Panc1 (cell line): ENCODE results near the gene ABCC4. TPM values are rescaled to one million over a fixed set of nuclear protein-coding genes. Genes with fewer than 3 reads are reported as not detected.

Source experiments
- ATAC-seq: fragments of 200-7000 bp; cut with Tn5 transposase; 2 replicates; pipeline ENCODE4 v1.9.1; 2020; ENCODE audit warnings: mild to moderate bottlenecking, moderate library complexity
- BruUV-seq: library from RNA; stranded (reverse); fragments of 400-500 nt; replicated peaks from 2 replicates; lab custom pipeline; 2021; lab: Mats Ljungman, UMichigan
- CTCF ChIA-PET: fragments of 300-600 bp; sonication (Branson Sonifier 250); formaldehyde crosslinking; loops from one replicate; lab custom pipeline; 2022; ENCODE audit warnings: antibody characterized with exemption; lab: Charles Lee
- POLR2A ChIA-PET: fragments of 300-600 bp; sonication (Branson Sonifier 250); formaldehyde crosslinking; loops from one replicate; lab custom pipeline; 2022; ENCODE audit warnings: antibody characterized with exemption; lab: Charles Lee
- DNase-seq: peaks from one replicate; pipeline ENCODE4 v3.0.0-alpha.2; 2010; ENCODE audit warnings: low read depth, low spot score
- H3K27ac ChIP-seq: 2 replicates; pipeline ENCODE4 v1.5.1; 2011; ENCODE audit warnings: mild to moderate bottlenecking, low read length, inconsistent platforms
- H3K27me3 ChIP-seq: fragments of 200-500 bp; sonication (Bioruptor generic); 2 replicates; pipeline ENCODE4 v1.6.0; 2014; ENCODE audit warnings: low read length, inconsistent platforms; ENCODE audit not compliant: control insufficient read depth, insufficient read depth
- H3K36me3 ChIP-seq: fragments of 200-500 bp; sonication (Bioruptor generic); 2 replicates; pipeline ENCODE4 v1.5.1; 2014; ENCODE audit warnings: inconsistent platforms, mild to moderate bottlenecking, low read length, moderate library complexity; ENCODE audit not compliant: control insufficient read depth, insufficient read depth
- H3K4me1 ChIP-seq: 2 replicates; pipeline ENCODE4 v1.5.1; 2011; ENCODE audit warnings: inconsistent platforms, mild to moderate bottlenecking, low read length, moderate library complexity; ENCODE audit not compliant: control insufficient read depth, insufficient read depth
- H3K4me3 ChIP-seq, 2 experiments: 2 replicates each; pipeline ENCODE4 v1.5.1; 2011 to 2012; ENCODE audit warnings: low read depth in 2 of 2, low read length in 2 of 2, mild to moderate bottlenecking in 2 of 2, inconsistent platforms in 1 of 2, moderate library complexity in 1 of 2
- H3K9me3 ChIP-seq: fragments of 200-500 bp; sonication (Bioruptor generic); 2 replicates; pipeline ENCODE4 v1.5.1; 2014; ENCODE audit warnings: low read depth, mild to moderate bottlenecking, inconsistent platforms, low read length, moderate library complexity; ENCODE audit not compliant: control insufficient read depth, insufficient read depth
- CTCF ChIP-seq: fragments of 450-650 bp; IDR thresholded peaks from 2 replicates; pipeline ENCODE4 v1.5.1; 2017; ENCODE audit warnings: mild to moderate bottlenecking
- POLR2AphosphoS5 ChIP-seq: IDR thresholded peaks from 2 replicates; pipeline ENCODE4 v1.6.1; 2012; ENCODE audit warnings: mild to moderate bottlenecking, low read depth, low read length, moderate library complexity
- REST ChIP-seq, 2 experiments: IDR thresholded peaks; 2 replicates each; pipeline ENCODE4 v1.6.1; 2011 to 2012; ENCODE audit warnings: low read depth in 2 of 2, control low read depth in 1 of 2, low read length in 1 of 2, mild to moderate bottlenecking in 1 of 2, moderate library complexity in 1 of 2; ENCODE audit not compliant: insufficient read depth in 1 of 2
- SIN3A ChIP-seq: IDR thresholded peaks from 2 replicates; pipeline ENCODE4 v1.6.1; 2012; ENCODE audit warnings: low read depth, mild to moderate bottlenecking, low read length, moderate library complexity, borderline replicate concordance; ENCODE audit not compliant: insufficient read depth
- TCF7L2 ChIP-seq: IDR thresholded peaks from 2 replicates; pipeline ENCODE4 v1.6.1; 2011; ENCODE audit warnings: mild to moderate bottlenecking, low read depth, low read length, inconsistent platforms
- in situ Hi-C: cut with HindIII; loops from 2 replicates; pipeline ENCODE4 v1.10.0; 2016; ENCODE audit warnings: low sequenced_read_pairs, low pct_unique_long_range_greater_than_20kb
- intact Hi-C: fragments of 100-400 bp; cut with micrococcal nuclease; formaldehyde crosslinking; loops from one replicate; pipeline ENCODE4 v1.10.0; 2022; ENCODE audit not compliant: unreplicated experiment
- total RNA-seq: library from RNA; stranded (reverse); gene quantifications from one replicate; pipeline ENCODE4 v1.2.1, GENCODE V29; 2021; ENCODE audit not compliant: unreplicated experiment

Gene ABCC4
- total RNA-seq, 1 experiment from 2014 or later = 69.3 TPM

- in situ Hi-C loops = no loop called here
- no TSS peak for BruUV-seq
- DNase-seq = no peak
- Histone ChIP-seq H3K27ac (no peak overlapping the region), H3K4me3 (no peak overlapping the region), H3K9me3 (no peaks in the 10 kb centered on the region), H3K36me3 (peaks cover 4% of the 10 kb centered on the region), H3K27me3 (no peaks in the 10 kb centered on the region), H3K4me1 (no peaks in the 10 kb centered on the region)
- ATAC-seq = no peak
- POLR2A ChIA-PET = no interaction called here
- no peak for TF ChIP-seq SIN3A
- no peak for TF ChIP-seq CTCF
- TF ChIP-seq TCF7L2 = no peak
- TF ChIP-seq REST (IDR thresholded peaks at IDR 0.05; ENCODE audit: insufficient read depth in 1 of 2, low read depth in 2 of 2, low read length in 1 of 2) = no peak
- TF ChIP-seq POLR2AphosphoS5 = no peak
- CTCF ChIA-PET = no interaction called here
- intact Hi-C loops = no loop called here
Measured at GRCh38 chr13:95074820-95075219, 226.4 kb downstream of the ABCC4 start.

- DNase-seq (no peak), ATAC-seq (no peak)
- ChIA-PET POLR2A (no interaction called here), CTCF (no interaction called here)
- TSS peak; percentile 11 for BruUV-seq
- in situ Hi-C loops = no loop called here
- no peak overlapping the region for H3K27ac ChIP-seq
- intact Hi-C loops = no loop called here
- H3K9me3 ChIP-seq = no peaks in the 10 kb centered on the region
- no peaks in the 10 kb centered on the region for H3K4me1 ChIP-seq
- no peak overlapping the region for H3K4me3 ChIP-seq
- peaks cover 4% of the 10 kb centered on the region for H3K36me3 ChIP-seq
- H3K27me3 ChIP-seq = no peaks in the 10 kb centered on the region
- no peak for TF ChIP-seq POLR2AphosphoS5
- no peak for TF ChIP-seq TCF7L2
- no peak for TF ChIP-seq SIN3A
- no peak for TF ChIP-seq CTCF
- no peak for TF ChIP-seq REST (IDR thresholded peaks at IDR 0.05; ENCODE audit: insufficient read depth in 1 of 2, low read depth in 2 of 2, low read length in 1 of 2)
Measured at GRCh38 chr13:95073747-95074311, 227.4 kb downstream of the ABCC4 start.
